ENCODE data around the gene NEURL1B. TPM values are rescaled to one million over a fixed set of nuclear protein-coding genes. Genes with fewer than 3 reads are reported as not detected.

Gene NEURL1B
- total and polyA plus RNA-seq, 4 donors: 1.5 to 10.0 (median 5.5) TPM

DNA sequence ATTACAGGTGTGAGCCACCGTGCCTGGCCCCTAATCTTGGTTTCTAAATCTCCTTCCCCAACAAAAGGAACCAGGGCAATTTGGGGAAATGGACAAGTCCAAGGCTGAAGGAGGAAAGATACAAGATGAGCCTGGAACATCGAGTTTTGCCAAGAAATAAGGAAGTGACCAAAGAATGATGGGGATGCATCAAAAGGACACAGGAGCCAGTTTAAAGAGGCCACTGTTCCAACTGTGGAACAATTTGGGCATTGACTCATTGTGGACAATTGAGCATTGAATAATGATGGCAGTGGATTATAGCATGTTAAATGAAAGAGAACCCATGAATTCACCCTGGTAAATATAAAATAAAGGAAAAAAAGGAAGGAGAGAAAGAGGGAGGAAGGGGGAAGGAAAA is 82.4 kb downstream of the NEURL1B start:
- Histone ChIP-seq H3K27me3 (ENCODE audit: control insufficient read depth in 4 of 4, insufficient read depth in 4 of 4, low read length in 3 of 4) (no peaks in the 10 kb centered on the region), H3K9ac (ENCODE audit: low read depth in 1 of 2, low read length in 2 of 2) (no peak overlapping the region), H3K36me3 (ENCODE audit: control insufficient read depth in 4 of 4, insufficient read depth in 3 of 4, low read depth in 1 of 4, low read length in 3 of 4) (no peaks in the 10 kb centered on the region), H3K9me3 (ENCODE audit: control insufficient read depth in 4 of 4, low read length in 3 of 4) (no peaks in the 10 kb centered on the region), H3K4me1 (ENCODE audit: control insufficient read depth in 4 of 4, insufficient read depth in 4 of 4, low read length in 3 of 4) (peaks cover 19 to 47% (median 38%) of the 10 kb centered on the region in 4 donors), H3K4me3 (ENCODE audit: low read depth in 1 of 3, low read length in 3 of 3) (no peak overlapping the region), H3K27ac (ENCODE audit: low read depth in 1 of 2, low read length in 2 of 2) (no peak overlapping the region)
- DNase-seq (ENCODE audit: low spot score): no peak
- 62% methylated on average over 2 of the region's 2 CpGs for WGBS
- TF ChIP-seq YY1 (IDR thresholded peaks at IDR 0.05): no peak
- TF ChIP-seq, protein P1, sequence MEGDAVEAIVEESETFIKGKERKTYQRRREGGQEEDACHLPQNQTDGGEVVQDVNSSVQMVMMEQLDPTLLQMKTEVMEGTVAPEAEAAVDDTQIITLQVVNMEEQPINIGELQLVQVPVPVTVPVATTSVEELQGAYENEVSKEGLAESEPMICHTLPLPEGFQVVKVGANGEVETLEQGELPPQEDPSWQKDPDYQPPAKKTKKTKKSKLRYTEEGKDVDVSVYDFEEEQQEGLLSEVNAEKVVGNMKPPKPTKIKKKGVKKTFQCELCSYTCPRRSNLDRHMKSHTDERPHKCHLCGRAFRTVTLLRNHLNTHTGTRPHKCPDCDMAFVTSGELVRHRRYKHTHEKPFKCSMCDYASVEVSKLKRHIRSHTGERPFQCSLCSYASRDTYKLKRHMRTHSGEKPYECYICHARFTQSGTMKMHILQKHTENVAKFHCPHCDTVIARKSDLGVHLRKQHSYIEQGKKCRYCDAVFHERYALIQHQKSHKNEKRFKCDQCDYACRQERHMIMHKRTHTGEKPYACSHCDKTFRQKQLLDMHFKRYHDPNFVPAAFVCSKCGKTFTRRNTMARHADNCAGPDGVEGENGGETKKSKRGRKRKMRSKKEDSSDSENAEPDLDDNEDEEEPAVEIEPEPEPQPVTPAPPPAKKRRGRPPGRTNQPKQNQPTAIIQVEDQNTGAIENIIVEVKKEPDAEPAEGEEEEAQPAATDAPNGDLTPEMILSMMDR (IDR thresholded peaks at IDR 0.05; ENCODE audit: low read depth, low read length, missing input control): no peak
- no peak for TF ChIP-seq HNF4A (conservative IDR thresholded peaks at IDR 0.05)
- no peak for TF ChIP-seq HNF4G (IDR thresholded peaks at IDR 0.05)
- no peak for TF ChIP-seq FOXA1 (IDR thresholded peaks at IDR 0.05)
- TF ChIP-seq EGR1 (IDR thresholded peaks at IDR 0.05; ENCODE audit: low read depth in 2 of 2): no peak
- TF ChIP-seq JUND (IDR thresholded peaks at IDR 0.05): no peak
- no peak for TF ChIP-seq SP1 (IDR thresholded peaks at IDR 0.05)
- TF ChIP-seq RXRA (IDR thresholded peaks at IDR 0.05): no peak
- TF ChIP-seq, protein P2, sequence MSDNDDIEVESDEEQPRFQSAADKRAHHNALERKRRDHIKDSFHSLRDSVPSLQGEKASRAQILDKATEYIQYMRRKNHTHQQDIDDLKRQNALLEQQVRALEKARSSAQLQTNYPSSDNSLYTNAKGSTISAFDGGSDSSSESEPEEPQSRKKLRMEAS (IDR thresholded peaks at IDR 0.05): no peak
- TF ChIP-seq, protein P3, sequence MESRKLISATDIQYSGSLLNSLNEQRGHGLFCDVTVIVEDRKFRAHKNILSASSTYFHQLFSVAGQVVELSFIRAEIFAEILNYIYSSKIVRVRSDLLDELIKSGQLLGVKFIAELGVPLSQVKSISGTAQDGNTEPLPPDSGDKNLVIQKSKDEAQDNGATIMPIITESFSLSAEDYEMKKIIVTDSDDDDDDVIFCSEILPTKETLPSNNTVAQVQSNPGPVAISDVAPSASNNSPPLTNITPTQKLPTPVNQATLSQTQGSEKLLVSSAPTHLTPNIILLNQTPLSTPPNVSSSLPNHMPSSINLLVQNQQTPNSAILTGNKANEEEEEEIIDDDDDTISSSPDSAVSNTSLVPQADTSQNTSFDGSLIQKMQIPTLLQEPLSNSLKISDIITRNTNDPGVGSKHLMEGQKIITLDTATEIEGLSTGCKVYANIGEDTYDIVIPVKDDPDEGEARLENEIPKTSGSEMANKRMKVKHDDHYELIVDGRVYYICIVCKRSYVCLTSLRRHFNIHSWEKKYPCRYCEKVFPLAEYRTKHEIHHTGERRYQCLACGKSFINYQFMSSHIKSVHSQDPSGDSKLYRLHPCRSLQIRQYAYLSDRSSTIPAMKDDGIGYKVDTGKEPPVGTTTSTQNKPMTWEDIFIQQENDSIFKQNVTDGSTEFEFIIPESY (IDR thresholded peaks at IDR 0.05): no peak
- TF ChIP-seq, protein P4, sequence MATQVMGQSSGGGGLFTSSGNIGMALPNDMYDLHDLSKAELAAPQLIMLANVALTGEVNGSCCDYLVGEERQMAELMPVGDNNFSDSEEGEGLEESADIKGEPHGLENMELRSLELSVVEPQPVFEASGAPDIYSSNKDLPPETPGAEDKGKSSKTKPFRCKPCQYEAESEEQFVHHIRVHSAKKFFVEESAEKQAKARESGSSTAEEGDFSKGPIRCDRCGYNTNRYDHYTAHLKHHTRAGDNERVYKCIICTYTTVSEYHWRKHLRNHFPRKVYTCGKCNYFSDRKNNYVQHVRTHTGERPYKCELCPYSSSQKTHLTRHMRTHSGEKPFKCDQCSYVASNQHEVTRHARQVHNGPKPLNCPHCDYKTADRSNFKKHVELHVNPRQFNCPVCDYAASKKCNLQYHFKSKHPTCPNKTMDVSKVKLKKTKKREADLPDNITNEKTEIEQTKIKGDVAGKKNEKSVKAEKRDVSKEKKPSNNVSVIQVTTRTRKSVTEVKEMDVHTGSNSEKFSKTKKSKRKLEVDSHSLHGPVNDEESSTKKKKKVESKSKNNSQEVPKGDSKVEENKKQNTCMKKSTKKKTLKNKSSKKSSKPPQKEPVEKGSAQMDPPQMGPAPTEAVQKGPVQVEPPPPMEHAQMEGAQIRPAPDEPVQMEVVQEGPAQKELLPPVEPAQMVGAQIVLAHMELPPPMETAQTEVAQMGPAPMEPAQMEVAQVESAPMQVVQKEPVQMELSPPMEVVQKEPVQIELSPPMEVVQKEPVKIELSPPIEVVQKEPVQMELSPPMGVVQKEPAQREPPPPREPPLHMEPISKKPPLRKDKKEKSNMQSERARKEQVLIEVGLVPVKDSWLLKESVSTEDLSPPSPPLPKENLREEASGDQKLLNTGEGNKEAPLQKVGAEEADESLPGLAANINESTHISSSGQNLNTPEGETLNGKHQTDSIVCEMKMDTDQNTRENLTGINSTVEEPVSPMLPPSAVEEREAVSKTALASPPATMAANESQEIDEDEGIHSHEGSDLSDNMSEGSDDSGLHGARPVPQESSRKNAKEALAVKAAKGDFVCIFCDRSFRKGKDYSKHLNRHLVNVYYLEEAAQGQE (IDR thresholded peaks at IDR 0.05): no peak
- no peak for TF ChIP-seq TAF1 (conservative IDR thresholded peaks at IDR 0.05)
- TF ChIP-seq, protein P5, sequence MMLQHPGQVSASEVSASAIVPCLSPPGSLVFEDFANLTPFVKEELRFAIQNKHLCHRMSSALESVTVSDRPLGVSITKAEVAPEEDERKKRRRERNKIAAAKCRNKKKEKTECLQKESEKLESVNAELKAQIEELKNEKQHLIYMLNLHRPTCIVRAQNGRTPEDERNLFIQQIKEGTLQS (IDR thresholded peaks at IDR 0.05): no peak
